ENCODE data around the gene FLRT3. TPM values are rescaled to one million over a fixed set of nuclear protein-coding genes. Genes with fewer than 3 reads are reported as not detected.

FLRT3 gene
- total and polyA plus RNA-seq, 2 experiments from 2014 or later = 98.6 to 141 TPM

DNA sequence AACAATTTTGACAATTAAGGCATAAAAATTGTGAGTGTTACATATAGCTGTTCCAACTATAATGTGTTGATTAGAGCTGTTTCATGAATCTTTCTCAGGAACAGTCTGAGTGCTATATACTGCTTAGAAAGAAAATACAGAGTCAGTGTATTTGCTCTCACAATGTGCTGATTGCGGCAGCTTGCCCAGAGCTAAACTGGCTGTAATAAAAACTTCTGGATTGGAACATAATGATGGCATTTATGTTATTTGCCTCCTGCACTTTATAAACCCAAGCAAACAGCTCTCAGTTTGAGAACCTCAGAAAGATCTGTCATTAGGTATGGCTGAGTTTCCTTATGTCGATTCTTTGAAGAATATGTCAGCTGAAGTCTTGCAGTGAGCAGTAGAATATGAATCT, 29.5 kb downstream of the FLRT3 start:
- Histone ChIP-seq H3K36me3 (replicated peaks; ENCODE audit: insufficient read depth, low read depth) (no peaks in the 10 kb centered on the region), H4K20me1 (ENCODE audit: insufficient read depth, poor library complexity, severe bottlenecking) (no peaks in the 10 kb centered on the region), H3K9me3 (ENCODE audit: low read depth) (no peaks in the 10 kb centered on the region), H3K27me3 (no peaks in the 10 kb centered on the region), H2AFZ (no peak overlapping the region), H3K4me3 (no peak overlapping the region), H3K4me1 (ENCODE audit: insufficient read depth) (peaks cover 13% of the 10 kb centered on the region), H3K79me2 (no peaks in the 10 kb centered on the region), H3K27ac (no peak overlapping the region), H3K9me2 (replicated peaks; ENCODE audit: insufficient read depth) (no peaks in the 10 kb centered on the region), H3K4me2 (peak overlapping the region; percentile 26)
- TF ChIP-seq EZH2phosphoT487 (IDR thresholded peaks at IDR 0.05; ENCODE audit: low read depth, severe bottlenecking, unreplicated experiment) (no peak), EZH2 (IDR thresholded peaks at IDR 0.05; ENCODE audit: borderline replicate concordance) (no peak)
- TF ChIP-seq, protein P1, sequence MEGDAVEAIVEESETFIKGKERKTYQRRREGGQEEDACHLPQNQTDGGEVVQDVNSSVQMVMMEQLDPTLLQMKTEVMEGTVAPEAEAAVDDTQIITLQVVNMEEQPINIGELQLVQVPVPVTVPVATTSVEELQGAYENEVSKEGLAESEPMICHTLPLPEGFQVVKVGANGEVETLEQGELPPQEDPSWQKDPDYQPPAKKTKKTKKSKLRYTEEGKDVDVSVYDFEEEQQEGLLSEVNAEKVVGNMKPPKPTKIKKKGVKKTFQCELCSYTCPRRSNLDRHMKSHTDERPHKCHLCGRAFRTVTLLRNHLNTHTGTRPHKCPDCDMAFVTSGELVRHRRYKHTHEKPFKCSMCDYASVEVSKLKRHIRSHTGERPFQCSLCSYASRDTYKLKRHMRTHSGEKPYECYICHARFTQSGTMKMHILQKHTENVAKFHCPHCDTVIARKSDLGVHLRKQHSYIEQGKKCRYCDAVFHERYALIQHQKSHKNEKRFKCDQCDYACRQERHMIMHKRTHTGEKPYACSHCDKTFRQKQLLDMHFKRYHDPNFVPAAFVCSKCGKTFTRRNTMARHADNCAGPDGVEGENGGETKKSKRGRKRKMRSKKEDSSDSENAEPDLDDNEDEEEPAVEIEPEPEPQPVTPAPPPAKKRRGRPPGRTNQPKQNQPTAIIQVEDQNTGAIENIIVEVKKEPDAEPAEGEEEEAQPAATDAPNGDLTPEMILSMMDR (IDR thresholded peaks at IDR 0.05; ENCODE audit: poor library complexity) = no peak
- 74% methylated on average over 2 of the region's 2 CpGs for WGBS (ENCODE audit: low lambda C conversion rate, missing lambda C conversion rate)
- DNase-seq (ENCODE audit: low spot score) = no peak

DNA sequence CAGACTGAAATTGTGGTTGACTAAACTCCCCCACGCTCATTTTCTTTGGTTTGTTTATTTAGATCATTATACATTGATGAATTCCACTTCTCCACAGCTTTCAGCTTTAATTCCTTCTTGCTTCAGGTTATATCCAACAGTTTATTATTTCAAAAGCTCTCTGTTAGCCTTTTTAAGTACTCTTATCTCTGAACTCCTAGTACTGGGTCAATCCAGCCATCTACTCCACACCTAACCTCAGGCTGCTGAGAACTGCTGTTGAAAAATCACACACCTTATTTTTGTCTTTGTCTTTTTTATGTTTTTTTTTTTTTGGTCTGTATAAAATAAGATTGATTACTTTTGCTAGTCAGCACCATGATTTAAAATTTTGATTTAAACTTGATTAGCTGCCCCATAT, 32.9 kb downstream of the FLRT3 start:
- H3K79me2 ChIP-seq = no peaks in the 10 kb centered on the region
- no peak overlapping the region for H3K27ac ChIP-seq
- H3K9me2 ChIP-seq (replicated peaks; ENCODE audit: insufficient read depth) = no peaks in the 10 kb centered on the region
- H3K27me3 ChIP-seq = no peaks in the 10 kb centered on the region
- no peak for DNase-seq (ENCODE audit: low spot score)
- 61% methylated on average over 1 of the region's 1 CpG for WGBS (ENCODE audit: low lambda C conversion rate, missing lambda C conversion rate)
- no peaks in the 10 kb centered on the region for H3K36me3 ChIP-seq (replicated peaks; ENCODE audit: insufficient read depth, low read depth)
- H3K4me3 ChIP-seq = no peak overlapping the region
- H4K20me1 ChIP-seq (ENCODE audit: insufficient read depth, poor library complexity, severe bottlenecking) = no peaks in the 10 kb centered on the region
- H2AFZ ChIP-seq = no peak overlapping the region
- H3K9me3 ChIP-seq (ENCODE audit: low read depth) = no peaks in the 10 kb centered on the region
- TF ChIP-seq, protein P1 (IDR thresholded peaks at IDR 0.05; ENCODE audit: poor library complexity) = no peak
- TF ChIP-seq EZH2 (IDR thresholded peaks at IDR 0.05; ENCODE audit: borderline replicate concordance) (no peak), EZH2phosphoT487 (IDR thresholded peaks at IDR 0.05; ENCODE audit: low read depth, severe bottlenecking, unreplicated experiment) (no peak)
- H3K4me1 ChIP-seq (ENCODE audit: insufficient read depth) = peaks cover 13% of the 10 kb centered on the region
- H3K4me2 ChIP-seq = no peak overlapping the region

DNA sequence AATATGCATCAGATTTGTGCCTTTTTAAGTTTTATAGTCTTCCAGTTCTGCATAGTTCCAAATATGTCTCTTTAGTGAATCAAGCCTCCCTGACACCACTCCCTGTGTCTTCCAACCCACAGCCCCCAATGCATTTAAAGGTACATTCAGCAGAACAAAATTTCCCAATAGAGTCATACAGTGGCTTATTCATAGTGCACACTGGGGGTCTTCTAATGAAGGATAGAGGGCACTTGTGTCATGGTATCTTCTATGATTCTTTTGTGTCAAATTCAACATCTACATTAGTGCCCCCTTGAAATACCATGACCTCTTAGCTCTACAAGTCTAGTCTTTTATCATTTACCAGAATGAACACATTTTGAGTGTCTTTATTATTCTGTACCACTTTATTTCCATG, 33.8 kb downstream of the FLRT3 start:
- no peak for TF ChIP-seq EZH2 (IDR thresholded peaks at IDR 0.05; ENCODE audit: borderline replicate concordance)
- TF ChIP-seq EZH2phosphoT487 (IDR thresholded peaks at IDR 0.05; ENCODE audit: low read depth, severe bottlenecking, unreplicated experiment) = no peak
- TF ChIP-seq, protein P1 (IDR thresholded peaks at IDR 0.05; ENCODE audit: poor library complexity) = no peak

DNA sequence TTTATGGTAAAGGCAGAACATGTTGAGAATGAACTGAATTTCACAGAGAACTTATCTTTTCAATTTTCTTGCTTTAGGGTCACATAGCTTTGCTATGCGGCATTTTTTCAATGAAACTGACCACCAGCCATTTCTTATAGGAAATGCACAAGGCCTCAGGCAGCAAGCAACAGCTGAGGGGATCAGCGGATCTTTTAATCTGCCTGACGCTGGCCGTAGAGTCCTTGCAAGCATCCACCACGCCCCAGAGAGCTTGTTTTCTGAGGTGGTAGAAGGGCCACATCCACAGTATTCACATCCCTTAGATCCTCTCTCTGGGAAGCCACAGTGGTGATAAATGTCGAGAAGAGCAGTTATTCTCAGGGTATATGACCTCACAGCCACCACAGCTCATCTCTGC, 34.3 kb downstream of the FLRT3 start:
- no peak overlapping the region for H3K27ac ChIP-seq
- TF ChIP-seq EZH2 (IDR thresholded peaks at IDR 0.05; ENCODE audit: borderline replicate concordance) (no peak), EZH2phosphoT487 (IDR thresholded peaks at IDR 0.05; ENCODE audit: low read depth, severe bottlenecking, unreplicated experiment) (no peak)
- TF ChIP-seq, protein P1 (IDR thresholded peaks at IDR 0.05; ENCODE audit: poor library complexity) = no peak
- no peaks in the 10 kb centered on the region for H3K36me3 ChIP-seq (replicated peaks; ENCODE audit: insufficient read depth, low read depth)
- H2AFZ ChIP-seq = no peak overlapping the region
- H3K9me3 ChIP-seq (ENCODE audit: low read depth) = no peaks in the 10 kb centered on the region
- no peaks in the 10 kb centered on the region for H4K20me1 ChIP-seq (ENCODE audit: insufficient read depth, poor library complexity, severe bottlenecking)
- no peaks in the 10 kb centered on the region for H3K27me3 ChIP-seq
- no peak overlapping the region for H3K4me2 ChIP-seq
- 92% methylated on average over 6 of the region's 6 CpGs for WGBS (ENCODE audit: low lambda C conversion rate, missing lambda C conversion rate)
- H3K4me1 ChIP-seq (ENCODE audit: insufficient read depth) = peaks cover 13% of the 10 kb centered on the region
- no peak overlapping the region for H3K4me3 ChIP-seq
- no peaks in the 10 kb centered on the region for H3K9me2 ChIP-seq (replicated peaks; ENCODE audit: insufficient read depth)
- H3K79me2 ChIP-seq = no peaks in the 10 kb centered on the region
- no peak for DNase-seq (ENCODE audit: low spot score)

More for the DNA sequence above, 33.8 kb downstream of the FLRT3 start:
- H3K27me3 ChIP-seq = no peaks in the 10 kb centered on the region
- H3K9me3 ChIP-seq (ENCODE audit: low read depth) = no peaks in the 10 kb centered on the region
- H2AFZ ChIP-seq = no peak overlapping the region
- H3K36me3 ChIP-seq (replicated peaks; ENCODE audit: insufficient read depth, low read depth) = no peaks in the 10 kb centered on the region
- H3K27ac ChIP-seq = no peak overlapping the region
- no peak overlapping the region for H3K4me2 ChIP-seq
- H3K4me1 ChIP-seq (ENCODE audit: insufficient read depth) = peaks cover 13% of the 10 kb centered on the region
- no peaks in the 10 kb centered on the region for H3K79me2 ChIP-seq
- DNase-seq (ENCODE audit: low spot score) = no peak
- no peaks in the 10 kb centered on the region for H4K20me1 ChIP-seq (ENCODE audit: insufficient read depth, poor library complexity, severe bottlenecking)
- H3K4me3 ChIP-seq = no peak overlapping the region
- H3K9me2 ChIP-seq (replicated peaks; ENCODE audit: insufficient read depth) = no peaks in the 10 kb centered on the region
